Uterus (tissue), 2 donors: Measurements from ENCODE around the gene TMA7B.

Experiments
- CTCF ChIP-seq, 4 experiments: fragments of 200-600 bp in 2 of 4; fragments of 450-650 bp in 2 of 4; sonication (generic) in 2 of 4; IDR thresholded peaks; one replicate each; pipeline ENCODE4 v1.5.1; 2016 to 2019; ENCODE audit warnings: antibody characterized with exemption in 4 of 4, mild to moderate bottlenecking in 2 of 4, moderate library complexity in 1 of 4
- POLR2A ChIP-seq, 2 donors: fragments of 450-650 bp; IDR thresholded peaks; one replicate each; pipeline ENCODE4 v1.6.1; 2016; ENCODE audit warnings: antibody characterized with exemption in 2 of 2, mild to moderate bottlenecking in 1 of 2, moderate library complexity in 1 of 2

DNA sequence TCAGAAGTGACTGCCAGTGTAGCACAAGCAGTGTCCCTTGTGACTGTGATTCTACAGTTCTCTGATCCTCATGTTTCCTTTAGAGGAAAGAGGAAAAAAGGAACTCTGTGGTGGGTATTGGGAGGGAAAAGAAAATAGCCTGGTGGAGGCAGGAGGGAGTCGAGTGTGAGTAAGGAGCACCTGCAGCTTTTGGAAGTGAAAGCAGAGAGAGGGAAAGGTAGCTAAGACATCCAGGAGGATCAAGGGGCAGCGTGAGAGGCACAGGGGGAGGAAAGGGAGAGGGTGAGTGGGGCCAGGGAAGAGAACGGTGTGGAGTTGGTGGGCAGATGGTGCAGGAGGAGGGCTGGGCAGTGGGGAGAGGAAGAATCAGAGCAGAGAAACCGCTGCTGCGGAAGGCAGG, 12.4 kb downstream of the TMA7B start:
- TF ChIP-seq POLR2A (IDR thresholded peaks at IDR 0.05) (no peak), CTCF (IDR thresholded peaks at IDR 0.05) (no peak)
